ENCODE measurements around the gene RNF130.
"Not testable (repeated sequence)": the region's sequence is repeated elsewhere in the genome, so short reads cannot be mapped to it uniquely, and the experiment has no call there.

Gene RNF130

GRCh38 chr5:180020176-180020575, 51.4 kb downstream of the RNF130 start:
- Histone ChIP-seq H3K27ac (ENCODE audit: low read length) (no peak overlapping the region), H3K4me3 (ENCODE audit: low read length) (no peak overlapping the region), H3K27me3 (ENCODE audit: low read depth, low read length) (peaks cover 37% of the 10 kb centered on the region), H3K36me3 (replicated peaks; ENCODE audit: low read depth, low read length) (no peaks in the 10 kb centered on the region), H3K79me2 (ENCODE audit: low read length) (no peaks in the 10 kb centered on the region), H3K9me3 (ENCODE audit: insufficient read depth, low read length) (no peaks in the 10 kb centered on the region), H3K4me1 (ENCODE audit: low read length) (no peaks in the 10 kb centered on the region), H4K20me1 (ENCODE audit: insufficient read depth, low read length) (no peaks in the 10 kb centered on the region), H3K9ac (ENCODE audit: low read length) (no peak overlapping the region), H2AFZ (ENCODE audit: low read depth, low read length) (no peak overlapping the region), H3K4me2 (ENCODE audit: low read length) (no peak overlapping the region)
- TF ChIP-seq EZH2phosphoT487 (IDR thresholded peaks at IDR 0.05; ENCODE audit: low read depth), result no peak
- TF ChIP-seq, protein P1, sequence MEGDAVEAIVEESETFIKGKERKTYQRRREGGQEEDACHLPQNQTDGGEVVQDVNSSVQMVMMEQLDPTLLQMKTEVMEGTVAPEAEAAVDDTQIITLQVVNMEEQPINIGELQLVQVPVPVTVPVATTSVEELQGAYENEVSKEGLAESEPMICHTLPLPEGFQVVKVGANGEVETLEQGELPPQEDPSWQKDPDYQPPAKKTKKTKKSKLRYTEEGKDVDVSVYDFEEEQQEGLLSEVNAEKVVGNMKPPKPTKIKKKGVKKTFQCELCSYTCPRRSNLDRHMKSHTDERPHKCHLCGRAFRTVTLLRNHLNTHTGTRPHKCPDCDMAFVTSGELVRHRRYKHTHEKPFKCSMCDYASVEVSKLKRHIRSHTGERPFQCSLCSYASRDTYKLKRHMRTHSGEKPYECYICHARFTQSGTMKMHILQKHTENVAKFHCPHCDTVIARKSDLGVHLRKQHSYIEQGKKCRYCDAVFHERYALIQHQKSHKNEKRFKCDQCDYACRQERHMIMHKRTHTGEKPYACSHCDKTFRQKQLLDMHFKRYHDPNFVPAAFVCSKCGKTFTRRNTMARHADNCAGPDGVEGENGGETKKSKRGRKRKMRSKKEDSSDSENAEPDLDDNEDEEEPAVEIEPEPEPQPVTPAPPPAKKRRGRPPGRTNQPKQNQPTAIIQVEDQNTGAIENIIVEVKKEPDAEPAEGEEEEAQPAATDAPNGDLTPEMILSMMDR (IDR thresholded peaks at IDR 0.05; ENCODE audit: low read depth, low read length), result no peak

DNA sequence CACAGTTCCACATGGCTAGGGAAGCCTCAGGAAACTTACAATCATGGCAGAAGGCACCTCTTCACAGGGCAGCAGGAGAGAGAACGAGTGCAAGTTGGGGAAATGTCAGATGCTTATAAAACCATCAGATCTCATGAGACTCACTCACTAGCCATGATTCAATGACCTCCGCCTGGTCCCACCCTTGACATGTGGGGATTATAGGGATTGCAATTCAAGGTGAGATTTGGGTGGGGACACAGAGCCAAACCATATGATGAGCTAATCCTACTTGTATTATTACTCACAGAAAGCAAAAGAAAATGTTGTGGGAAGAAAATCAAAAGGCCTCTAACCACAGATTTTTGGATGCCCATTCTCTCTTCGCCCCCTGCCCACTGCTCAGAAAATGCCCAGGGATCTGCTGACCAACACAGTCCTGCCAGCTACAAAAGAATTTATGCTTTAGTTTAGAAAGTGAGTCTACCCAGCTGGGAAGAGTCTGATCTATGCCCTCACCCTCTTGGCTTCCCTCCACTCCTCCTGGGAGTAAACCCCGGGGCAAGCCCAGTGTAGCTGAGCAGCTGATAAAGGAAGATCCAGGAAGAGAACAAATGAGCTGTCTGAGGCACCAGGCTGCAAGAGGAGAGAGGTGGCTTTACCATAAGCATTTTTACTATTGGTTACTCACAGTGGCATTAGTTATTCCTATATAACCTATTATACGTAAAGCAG, 53.1 kb downstream of the RNF130 start:
- H3K4me3 ChIP-seq (ENCODE audit: low read length), result no peak overlapping the region
- no peak overlapping the region for H2AFZ ChIP-seq (ENCODE audit: low read depth, low read length)
- no peak overlapping the region for H3K4me2 ChIP-seq (ENCODE audit: low read length)
- H3K27me3 ChIP-seq (ENCODE audit: low read depth, low read length), result peaks cover 32% of the 10 kb centered on the region
- no peaks in the 10 kb centered on the region for H3K36me3 ChIP-seq (replicated peaks; ENCODE audit: low read depth, low read length)
- no peaks in the 10 kb centered on the region for H3K4me1 ChIP-seq (ENCODE audit: low read length)
- H4K20me1 ChIP-seq (ENCODE audit: insufficient read depth, low read length), result no peaks in the 10 kb centered on the region
- H3K9me3 ChIP-seq (ENCODE audit: insufficient read depth, low read length), result no peaks in the 10 kb centered on the region
- no peak overlapping the region for H3K27ac ChIP-seq (ENCODE audit: low read length)
- H3K9ac ChIP-seq (ENCODE audit: low read length), result no peak overlapping the region
- H3K79me2 ChIP-seq (ENCODE audit: low read length), result no peaks in the 10 kb centered on the region
- TF ChIP-seq EZH2phosphoT487 (IDR thresholded peaks at IDR 0.05; ENCODE audit: low read depth), result no peak
- TF ChIP-seq, protein P1 (IDR thresholded peaks at IDR 0.05; ENCODE audit: low read depth, low read length), result no peak

- H2AFZ ChIP-seq (ENCODE audit: low read depth, low read length), result not testable (repeated sequence)
Observed at GRCh38 chr5:180015523-180015922, 56.0 kb downstream of the RNF130 start.

GRCh38 chr5:180013678-180014077, 57.9 kb downstream of the RNF130 start:
- H3K36me3 ChIP-seq (replicated peaks; ENCODE audit: low read depth, low read length), result no peaks in the 10 kb centered on the region
- H3K4me3 ChIP-seq (ENCODE audit: low read length), result no peak overlapping the region
- H3K9ac ChIP-seq (ENCODE audit: low read length), result no peak overlapping the region
- H2AFZ ChIP-seq (ENCODE audit: low read depth, low read length), result no peak overlapping the region
- H3K4me1 ChIP-seq (ENCODE audit: low read length), result no peaks in the 10 kb centered on the region
- TF ChIP-seq, protein P1 (IDR thresholded peaks at IDR 0.05; ENCODE audit: low read depth, low read length), result no peak
- no peak for TF ChIP-seq EZH2phosphoT487 (IDR thresholded peaks at IDR 0.05; ENCODE audit: low read depth)
- H4K20me1 ChIP-seq (ENCODE audit: insufficient read depth, low read length), result no peaks in the 10 kb centered on the region
- H3K27ac ChIP-seq (ENCODE audit: low read length), result no peak overlapping the region
- H3K4me2 ChIP-seq (ENCODE audit: low read length), result no peak overlapping the region
- peaks cover 33% of the 10 kb centered on the region; the same call in 1 of the 2 replicates for H3K27me3 ChIP-seq (ENCODE audit: low read depth, low read length)
- no peaks in the 10 kb centered on the region for H3K9me3 ChIP-seq (ENCODE audit: insufficient read depth, low read length)
- H3K79me2 ChIP-seq (ENCODE audit: low read length), result no peaks in the 10 kb centered on the region

More at GRCh38 chr5:180015523-180015922, 56.0 kb downstream of the RNF130 start:
- not testable (repeated sequence) for H3K9me3 ChIP-seq (ENCODE audit: insufficient read depth, low read length); H3K4me3 ChIP-seq (ENCODE audit: low read length); H3K9ac ChIP-seq (ENCODE audit: low read length); H3K27ac ChIP-seq (ENCODE audit: low read length); H4K20me1 ChIP-seq (ENCODE audit: insufficient read depth, low read length); H3K4me1 ChIP-seq (ENCODE audit: low read length); H3K36me3 ChIP-seq (replicated peaks; ENCODE audit: low read depth, low read length); H3K4me2 ChIP-seq (ENCODE audit: low read length); H3K79me2 ChIP-seq (ENCODE audit: low read length)
- peaks cover 28% of the 10 kb centered on the region; the same call in 1 of the 2 replicates for H3K27me3 ChIP-seq (ENCODE audit: low read depth, low read length)
